ENCODE measurements around the gene ZNF669.

Gene ZNF669

GRCh38 chr1:247110627-247111258 is 6.6 kb upstream of the ZNF669 start:
- DNase-seq, result no peak

- DNase-seq, result no peak
Measured at GRCh38 chr1:247107694-247108093, 3.5 kb upstream of the ZNF669 start.

GRCh38 chr1:247105966-247106365 is 1.8 kb upstream of the ZNF669 start:
- DNase-seq, result no peak

- DNase-seq, result no peak
Measured at GRCh38 chr1:247104965-247105364, 809 bp upstream of the ZNF669 start.

- no peak for DNase-seq
Measured at GRCh38 chr1:247102381-247102780, 1.8 kb downstream of the ZNF669 start.

GRCh38 chr1:247100676-247101279 is 3.4 kb downstream of the ZNF669 start:
- DNase-seq, result no peak

GRCh38 chr1:247096958-247097357 is 7.2 kb downstream of the ZNF669 start:
- DNase-seq, result no peak

GRCh38 chr1:247096544-247096943 is 7.6 kb downstream of the ZNF669 start:
- DNase-seq, result no peak

- DNase-seq, result no peak
Measured at GRCh38 chr1:247096112-247096511, 8.0 kb downstream of the ZNF669 start.

GRCh38 chr1:247090455-247090854 is 13.7 kb downstream of the ZNF669 start:
- DNase-seq, result no peak

- DNase-seq, result no peak
Measured at GRCh38 chr1:247089616-247090375, 14.4 kb downstream of the ZNF669 start.

GRCh38 chr1:247088967-247089366 is 15.2 kb downstream of the ZNF669 start:
- no peak for DNase-seq

GRCh38 chr1:247087256-247087655 is 16.9 kb downstream of the ZNF669 start:
- DNase-seq, result no peak

GRCh38 chr1:247085310-247085709 is 18.8 kb downstream of the ZNF669 start:
- no peak for DNase-seq

GRCh38 chr1:247084771-247085170 is 19.4 kb downstream of the ZNF669 start:
- no peak for DNase-seq

- DNase-seq, result no peak
Measured at GRCh38 chr1:247079141-247079874, 24.8 kb downstream of the ZNF669 start.

GRCh38 chr1:247078258-247079140 is 25.7 kb downstream of the ZNF669 start, which contains the start of gene ZNF670:
Gene ZNF670, minus strand, starts transcription at chr1:247078811. Its CDS starts 215 bp downstream, at chr1:247078596.
- DNase-seq, result peak; percentile 97

GRCh38 chr1:247077876-247078257 is 26.3 kb downstream of the ZNF669 start:
- peak; percentile 31 for DNase-seq

GRCh38 chr1:247077213-247077612 is 26.9 kb downstream of the ZNF669 start:
- DNase-seq, result no peak

- no peak for DNase-seq
Measured at GRCh38 chr1:247070645-247071044, 33.5 kb downstream of the ZNF669 start.

GRCh38 chr1:247064304-247064703 is 39.9 kb downstream of the ZNF669 start:
- DNase-seq, result no peak

GRCh38 chr1:247060771-247061170 is 43.4 kb downstream of the ZNF669 start:
- DNase-seq, result no peak
